Gastroesophageal sphincter (tissue), 3 donors: Measurements from ENCODE around the gene EDDM3A.

ENCODE experiments used
- CTCF ChIP-seq, 4 experiments: fragments of 200-600 bp in 2 of 4; fragments of 450-650 bp in 2 of 4; sonication (generic) in 1 of 4; IDR thresholded peaks; one replicate each; pipeline ENCODE4 v1.5.1; 2017 to 2019; ENCODE audit warnings: antibody characterized with exemption in 4 of 4, mild to moderate bottlenecking in 2 of 4, moderate library complexity in 2 of 4
- EP300 ChIP-seq: sonication (generic); formaldehyde crosslinking; IDR thresholded peaks from one replicate; pipeline ENCODE4 v1.6.1; 2017; ENCODE audit warnings: antibody characterized with exemption, mild to moderate bottlenecking
- POLR2A ChIP-seq, 2 donors: fragments of 450-650 bp; IDR thresholded peaks; one replicate each; pipeline ENCODE4 v1.6.1; 2017; ENCODE audit warnings: antibody characterized with exemption in 2 of 2, mild to moderate bottlenecking in 2 of 2, moderate library complexity in 1 of 2
- POLR2AphosphoS5 ChIP-seq: sonication (generic); formaldehyde crosslinking; IDR thresholded peaks from one replicate; pipeline ENCODE4 v1.6.1; 2017; ENCODE audit warnings: antibody characterized with exemption

- TF ChIP-seq POLR2AphosphoS5 (no peak), CTCF (IDR thresholded peaks at IDR 0.05) (no peak), EP300 (no peak), POLR2A (IDR thresholded peaks at IDR 0.05) (no peak)
These were observed 47.7 kb upstream of the EDDM3A start for GRCh38 chr14:20698018-20698329.
